Activated CD4-positive, alpha-beta T cell treated with anti-CD3 and anti-CD28 coated beads for 4 hours (primary cell): ENCODE results near the gene TESPA1.
"Not testable (repeated sequence)": the region's sequence is repeated elsewhere in the genome, so short reads cannot be mapped to it uniquely, and the experiment has no call there.

Source experiments
- DNase-seq, 2 donors: peaks; one replicate each; pipeline ENCODE4 v3.0.0-alpha.2; 2020

The TESPA1 gene

GRCh38 chr12:54981796-54982195, 2.8 kb downstream of the TESPA1 start:
- DNase-seq = peak; percentile 51 to 60

- peak; percentile 34 to 42 for DNase-seq
These were observed 4.2 kb downstream of the TESPA1 start for GRCh38 chr12:54980341-54980740.

DNA sequence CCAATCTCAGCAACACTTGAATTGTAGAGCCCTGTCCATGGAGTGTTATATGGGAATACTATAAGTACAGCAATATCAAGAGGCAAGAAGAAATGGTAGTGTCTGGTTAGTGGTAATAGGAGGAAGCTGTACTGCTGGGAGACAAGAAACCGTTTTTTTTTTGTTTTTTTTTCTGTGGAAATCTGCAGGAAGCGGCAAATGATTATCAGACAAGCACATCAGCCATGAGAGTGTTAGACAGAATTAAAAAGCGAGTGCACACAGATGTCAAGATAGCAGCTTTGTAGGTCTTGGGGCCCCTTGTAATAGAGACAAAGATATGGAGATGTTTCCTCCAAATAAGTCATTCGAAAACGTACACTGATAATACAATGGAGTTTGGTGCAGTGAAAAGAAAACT, 6.7 kb downstream of the TESPA1 start:
- DNase-seq = no peak

DNA sequence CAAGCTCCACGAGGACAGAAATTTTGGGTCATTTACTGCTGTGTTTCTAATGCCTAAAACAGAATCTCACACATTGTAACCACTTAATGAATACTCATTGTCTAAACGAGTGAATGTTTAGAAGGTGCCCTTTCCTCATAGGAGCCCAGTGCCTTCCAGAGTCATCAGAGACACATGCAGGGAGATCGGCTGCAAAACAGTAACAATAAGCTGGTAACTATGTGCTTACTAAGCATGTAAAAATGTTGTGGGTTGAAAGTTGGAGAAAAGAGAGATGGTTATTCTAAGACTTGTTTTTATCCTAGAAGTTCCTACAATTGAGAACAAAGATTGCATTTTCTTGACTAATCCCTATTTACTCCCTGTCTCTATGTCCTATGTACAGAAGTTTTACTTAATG, 7.4 kb downstream of the TESPA1 start:
- DNase-seq = no peak

DNA sequence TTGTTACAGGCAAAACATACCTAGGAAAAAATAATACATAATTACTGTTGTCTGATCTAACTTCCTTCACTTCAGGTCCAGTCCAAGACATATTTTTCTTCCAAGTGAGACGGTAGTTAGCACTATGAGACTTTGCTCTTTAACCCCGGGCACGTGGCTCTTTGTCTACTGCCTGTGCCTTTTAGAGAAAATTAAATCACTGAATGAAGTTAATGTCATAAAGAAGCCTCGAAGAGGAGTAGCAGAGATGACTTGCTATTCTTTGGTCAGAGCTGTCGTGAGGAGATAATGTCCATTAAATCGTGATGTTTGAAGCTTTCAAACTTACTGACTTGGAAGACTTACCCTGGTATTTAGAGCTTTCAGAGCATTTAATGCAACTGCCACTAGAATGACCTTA, 8.7 kb downstream of the TESPA1 start:
- no peak for DNase-seq

DNA sequence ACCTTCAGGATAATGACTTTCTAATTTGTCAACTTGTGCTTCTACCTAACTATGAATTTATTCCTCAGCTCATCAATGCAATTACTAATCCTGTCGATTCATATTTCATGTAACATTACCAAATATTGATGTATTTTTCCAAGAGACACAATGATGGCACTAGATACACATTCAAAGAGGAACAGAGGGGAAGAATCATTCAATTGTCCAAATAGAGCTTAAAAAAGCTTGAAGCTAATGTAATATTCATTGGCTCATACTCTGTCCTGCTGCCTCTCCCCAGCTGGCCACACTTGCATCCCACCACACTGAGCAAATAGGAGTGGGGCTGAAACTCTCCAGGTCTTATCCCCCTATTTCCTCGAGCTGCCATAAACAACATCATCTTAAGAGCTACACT, 9.3 kb downstream of the TESPA1 start:
- no peak for DNase-seq

DNA sequence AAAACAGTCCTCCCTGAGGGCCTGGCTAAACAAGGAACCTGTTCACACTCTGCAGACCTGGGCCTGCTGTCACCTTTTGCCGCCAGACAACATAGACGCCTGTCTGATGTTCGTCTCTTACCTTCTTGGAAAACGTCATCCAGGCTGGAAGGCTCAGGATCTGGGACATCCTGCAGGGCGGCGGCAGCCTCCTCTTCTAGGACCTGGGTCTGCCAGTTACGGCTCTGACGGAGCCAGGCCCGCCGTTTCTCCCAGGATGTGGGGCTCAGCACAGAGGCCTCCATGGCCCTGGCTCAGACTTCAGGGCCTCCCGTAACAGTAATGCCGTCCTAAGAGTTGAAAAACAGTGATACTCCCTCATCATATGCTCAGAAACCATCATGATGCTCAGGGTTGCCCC, 10.3 kb downstream of the TESPA1 start:
- no peak for DNase-seq

DNA sequence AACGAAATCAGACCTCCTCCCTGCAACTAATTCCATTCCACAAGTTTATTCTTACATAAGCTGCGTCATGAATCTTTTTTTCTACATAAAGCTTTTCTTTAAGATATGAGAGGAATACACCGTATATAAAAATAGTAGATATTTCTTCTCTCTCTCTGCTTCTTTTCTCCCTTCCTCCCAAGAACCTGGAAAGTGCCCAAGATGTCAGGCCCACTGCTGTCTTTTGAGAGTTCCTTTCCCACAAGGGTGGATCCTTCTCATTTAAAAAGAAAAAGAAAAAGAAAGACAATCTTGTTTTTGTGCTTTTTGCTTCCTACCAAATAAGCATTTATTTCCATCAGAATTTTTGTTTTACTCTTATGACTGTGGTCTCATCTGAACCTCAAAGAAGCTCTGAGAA, 11.0 kb downstream of the TESPA1 start:
- no peak for DNase-seq

DNA sequence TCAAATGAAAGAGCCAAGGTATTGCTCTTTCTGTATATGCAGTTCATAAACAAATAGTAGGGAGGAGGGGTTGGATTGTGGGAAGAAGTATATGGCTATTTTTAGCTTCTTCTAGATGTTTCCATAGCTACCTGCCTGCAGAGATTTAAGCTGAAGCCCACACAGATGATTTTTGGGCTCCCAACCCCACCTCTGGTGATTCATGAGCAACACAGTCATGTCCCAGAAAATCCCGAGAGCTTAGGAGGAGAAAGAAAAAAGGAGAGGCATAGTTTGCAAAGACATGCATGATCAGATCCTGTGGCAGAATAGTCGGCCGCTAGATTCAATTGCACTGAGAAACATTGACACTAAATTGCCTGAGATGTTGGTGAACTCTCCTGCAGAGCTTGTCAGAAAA, 13.8 kb downstream of the TESPA1 start:
- DNase-seq = no peak

GRCh38 chr12:54968181-54968730, 16.3 kb downstream of the TESPA1 start:
- no peak for DNase-seq

DNA sequence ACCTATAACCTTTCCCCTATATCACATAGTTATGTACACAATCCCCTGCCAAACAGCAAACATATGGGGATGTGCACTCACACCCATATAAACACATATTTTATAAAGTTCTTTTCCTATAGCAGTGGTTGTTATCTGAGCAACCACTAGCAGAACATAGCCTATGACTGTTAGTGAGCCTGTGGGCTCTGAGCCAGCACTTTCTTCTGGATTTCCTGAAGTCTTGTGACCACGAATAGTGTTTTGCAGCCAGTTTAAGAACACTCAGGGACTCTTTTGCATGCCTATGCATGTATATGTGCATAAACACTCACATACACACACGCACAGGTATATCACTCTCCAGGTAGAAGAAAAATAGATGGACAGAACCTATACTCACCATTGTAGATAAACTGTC, 17.1 kb downstream of the TESPA1 start:
- DNase-seq = no peak

- DNase-seq = no peak
These were observed 23.4 kb downstream of the TESPA1 start for GRCh38 chr12:54961190-54961589.

GRCh38 chr12:54959291-54960018, 25.1 kb downstream of the TESPA1 start:
- DNase-seq = no peak

DNA sequence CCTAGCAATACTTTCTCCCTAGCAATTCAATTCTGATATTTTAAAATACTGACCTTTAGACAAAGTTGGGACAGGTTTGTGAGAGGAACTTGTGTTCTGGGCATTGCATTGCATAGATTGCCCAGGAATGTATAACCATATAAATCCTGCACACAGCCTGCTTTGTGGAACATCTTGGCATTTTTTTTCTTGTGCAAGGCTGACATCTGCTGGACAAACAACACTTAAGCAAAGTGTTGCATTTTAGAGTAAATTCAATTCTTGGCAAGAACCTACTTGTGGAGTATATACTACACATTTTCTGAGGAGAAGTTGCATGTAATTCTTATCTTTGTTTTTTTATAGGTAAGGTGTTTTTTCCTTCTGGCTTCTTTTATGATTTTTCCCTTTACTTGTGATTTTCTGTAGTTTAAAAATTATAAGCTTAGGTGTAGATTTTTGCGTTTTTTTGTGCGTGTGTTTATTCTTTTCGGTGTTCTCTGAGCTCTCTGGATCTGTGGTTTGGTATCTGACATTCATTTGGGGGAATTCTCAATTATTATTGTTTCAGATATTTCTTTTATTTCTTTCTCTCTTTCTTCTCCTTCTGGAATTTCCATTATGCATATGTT, 26.4 kb downstream of the TESPA1 start:
- peak; percentile 40 to 66 for DNase-seq

GRCh38 chr12:54956818-54957641, 27.5 kb downstream of the TESPA1 start:
- DNase-seq = no peak

DNA sequence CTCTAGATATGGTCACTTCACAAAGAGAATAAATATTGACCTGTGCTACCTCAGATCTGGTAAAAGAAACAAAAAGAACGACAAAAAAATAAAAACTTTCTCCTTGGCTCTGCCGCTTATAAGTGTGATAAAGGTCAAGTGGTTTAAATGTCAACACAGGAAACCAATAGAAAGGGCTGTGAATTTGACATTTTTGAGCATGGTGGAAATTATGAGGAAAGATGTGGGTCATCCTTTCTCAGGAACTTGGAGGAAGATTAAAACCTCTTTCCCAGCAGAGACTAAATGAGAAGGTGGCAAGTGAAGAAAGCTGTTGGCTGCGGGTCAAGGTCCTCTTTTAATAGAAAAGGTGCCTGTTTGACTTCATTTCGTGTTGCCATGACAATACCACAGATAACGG, 28.2 kb downstream of the TESPA1 start:
- DNase-seq = peak; percentile 22 to 33

GRCh38 chr12:54954801-54955200, 29.8 kb downstream of the TESPA1 start:
- no peak for DNase-seq

DNA sequence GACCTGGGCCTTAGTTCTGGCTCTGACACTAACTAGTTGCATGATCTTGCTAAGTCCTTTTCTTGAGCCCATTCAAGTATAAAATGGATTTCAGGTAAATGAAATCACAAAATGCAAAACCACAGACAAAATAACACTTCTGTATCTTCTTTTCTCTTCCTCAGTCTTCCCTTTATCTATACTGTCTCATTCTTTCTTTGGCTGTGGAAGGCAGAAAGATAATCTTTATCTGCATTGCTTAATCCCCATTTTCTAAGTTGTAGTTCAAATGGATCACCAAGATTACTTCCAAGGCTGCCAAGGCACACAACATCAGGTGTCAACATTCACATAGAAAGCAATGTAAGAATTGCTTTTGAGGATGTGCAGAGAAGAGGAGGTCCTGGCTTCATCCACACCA, 30.3 kb downstream of the TESPA1 start:
- no peak for DNase-seq

- no peak for DNase-seq
These were observed 34.4 kb downstream of the TESPA1 start for GRCh38 chr12:54950071-54950727.

DNA sequence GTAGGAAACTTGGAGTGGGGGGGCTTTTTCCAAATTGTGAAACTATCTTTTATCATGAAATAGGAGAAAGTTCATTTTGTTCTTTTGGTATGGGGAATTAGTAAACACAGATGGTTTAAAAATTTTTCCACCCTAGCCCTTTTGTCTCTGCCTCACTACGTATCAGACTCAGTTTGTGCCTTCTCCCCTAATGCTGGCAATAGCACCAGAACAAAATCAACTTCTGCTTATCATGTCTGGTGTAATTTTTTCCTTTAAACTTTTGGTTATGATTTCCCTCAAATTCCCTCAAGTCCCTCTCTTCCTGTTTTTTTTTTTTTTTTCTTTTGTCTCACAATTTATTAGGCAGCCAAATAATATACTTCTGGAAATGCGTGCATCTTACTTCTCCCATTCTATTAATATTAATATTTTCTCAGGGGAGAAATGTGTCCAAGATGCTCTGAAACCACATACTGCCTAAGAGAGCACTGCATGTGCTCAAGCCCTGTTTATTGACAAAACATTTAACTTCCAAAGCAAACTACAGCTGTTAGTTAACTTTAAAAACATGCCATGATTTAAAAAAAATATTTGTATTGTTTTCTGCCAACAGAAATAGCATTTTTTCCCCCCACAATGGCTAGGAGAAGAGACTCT, 35.4 kb downstream of the TESPA1 start:
- DNase-seq = no peak

DNA sequence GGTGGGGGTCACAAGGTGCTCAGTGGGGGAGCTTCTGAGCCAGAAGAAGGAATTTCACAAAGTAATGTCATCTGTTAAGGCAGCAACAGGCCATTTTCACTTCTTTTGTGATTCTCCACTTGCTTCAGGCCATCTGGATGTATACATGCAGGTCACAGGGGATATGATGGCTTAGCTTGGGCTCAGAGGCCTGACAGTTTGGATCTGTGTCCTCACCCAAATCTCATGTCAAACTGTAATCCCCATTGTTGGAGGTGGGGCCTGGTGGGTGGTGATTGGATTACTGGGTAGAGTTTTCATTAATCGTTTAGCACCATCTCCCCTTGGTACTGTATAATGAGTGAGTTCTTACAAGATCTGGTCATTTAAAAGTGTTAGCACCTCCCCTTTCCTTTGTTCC, 36.4 kb downstream of the TESPA1 start:
- DNase-seq = no peak

GRCh38 chr12:54945082-54945481, 39.5 kb downstream of the TESPA1 start:
- DNase-seq = no peak

GRCh38 chr12:54943292-54943691, 41.3 kb downstream of the TESPA1 start:
- DNase-seq = not testable (repeated sequence)
